HG02884 (cell line): ENCODE measurements around the gene ZNF652.
"Not testable (repeated sequence)": the region's sequence is repeated elsewhere in the genome, so short reads cannot be mapped to it uniquely, and the experiment has no call there.

Experiments used
- ATAC-seq: cut with Tn5 transposase; IDR thresholded peaks from one replicate; pipeline ENCODE4 v1.9.1; 2021; ENCODE audit warnings: mild to moderate bottlenecking, moderate library complexity; ENCODE audit not compliant: unreplicated experiment

ZNF652 gene

DNA sequence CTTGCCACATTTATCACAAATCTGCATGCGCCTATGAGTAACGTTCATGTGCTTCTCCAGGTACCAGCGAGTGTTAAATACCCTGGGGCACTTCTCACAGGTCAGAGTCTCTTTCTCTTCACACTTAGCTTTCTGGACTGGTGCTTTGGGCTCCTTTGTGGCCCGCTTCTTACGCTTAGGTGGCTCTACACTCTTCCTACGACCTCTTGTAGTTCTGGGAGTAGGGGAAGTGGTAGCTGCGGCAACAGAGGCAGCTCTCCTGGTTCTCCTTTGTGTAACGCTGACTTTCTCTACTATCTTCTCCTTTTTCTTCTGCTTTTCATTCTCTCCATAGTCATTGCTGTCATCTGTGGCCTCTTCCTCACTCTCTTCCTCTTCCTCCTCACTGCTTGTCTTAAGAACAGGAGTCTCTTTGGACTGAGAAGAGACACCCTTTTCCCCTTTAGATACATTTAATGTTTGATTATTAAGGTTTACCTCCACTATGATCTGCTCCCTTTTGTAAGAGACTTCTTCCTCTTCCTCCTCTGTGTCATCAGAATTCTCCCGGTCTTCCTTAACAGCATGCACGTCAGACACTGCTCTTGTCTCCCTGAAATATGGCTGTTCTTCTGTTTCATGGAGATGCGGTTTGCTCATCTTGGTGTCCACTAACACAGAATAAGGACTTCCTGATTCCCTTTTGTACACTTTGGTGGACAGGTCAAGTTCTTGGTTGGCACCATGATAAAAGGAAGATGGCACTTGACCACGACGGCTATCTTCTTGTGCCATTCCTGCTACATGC lies 45.0 kb downstream of the ZNF652 start:
- ATAC-seq: no peak

DNA sequence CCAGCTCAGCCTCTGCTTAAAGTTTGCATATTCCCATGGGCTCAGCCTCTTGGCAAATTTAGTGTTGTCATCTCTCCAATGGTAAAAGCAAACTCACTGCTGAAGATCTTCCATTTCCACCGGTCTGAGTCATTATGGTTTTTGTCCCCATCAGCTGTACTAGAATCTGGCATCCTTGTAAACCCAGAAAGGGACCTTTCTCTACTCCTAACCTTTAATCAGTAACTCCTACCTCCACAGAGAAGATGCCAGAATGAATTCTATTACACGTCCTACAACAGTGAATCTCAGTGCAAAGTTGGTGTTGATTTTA lies 45.8 kb downstream of the ZNF652 start:
- ATAC-seq: no peak

DNA sequence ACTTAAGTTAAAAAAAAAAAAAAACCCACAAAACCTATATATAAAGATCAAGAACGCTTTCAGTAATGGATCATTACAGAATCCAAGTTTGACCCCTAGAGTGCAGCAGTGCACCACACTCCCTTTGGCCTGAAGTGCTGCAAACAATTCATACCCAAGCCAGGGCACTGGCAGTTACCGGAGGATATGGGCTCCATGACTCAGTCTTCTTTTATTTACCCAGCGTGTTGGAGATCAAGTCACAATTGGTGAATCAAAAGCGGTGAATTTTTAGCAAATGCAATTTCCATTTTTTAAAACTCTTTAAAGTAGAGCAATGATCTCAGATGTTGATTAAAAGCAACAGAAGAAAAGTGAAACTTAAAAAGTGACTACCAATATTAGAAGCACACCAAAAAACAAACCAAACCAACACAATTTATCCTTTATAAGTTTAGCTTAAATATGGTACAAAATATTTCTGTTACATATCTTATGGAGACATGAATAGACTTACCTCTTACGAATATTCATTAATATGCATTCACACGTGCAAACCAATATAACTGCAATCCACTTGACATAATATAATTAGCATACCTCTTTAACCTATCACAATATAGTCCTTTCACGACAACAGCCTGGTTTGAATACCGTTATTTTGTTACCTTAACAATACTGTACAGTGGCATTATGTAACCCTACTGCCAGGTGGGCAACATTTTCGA lies 46.3 kb downstream of the ZNF652 start:
- no peak for ATAC-seq

DNA sequence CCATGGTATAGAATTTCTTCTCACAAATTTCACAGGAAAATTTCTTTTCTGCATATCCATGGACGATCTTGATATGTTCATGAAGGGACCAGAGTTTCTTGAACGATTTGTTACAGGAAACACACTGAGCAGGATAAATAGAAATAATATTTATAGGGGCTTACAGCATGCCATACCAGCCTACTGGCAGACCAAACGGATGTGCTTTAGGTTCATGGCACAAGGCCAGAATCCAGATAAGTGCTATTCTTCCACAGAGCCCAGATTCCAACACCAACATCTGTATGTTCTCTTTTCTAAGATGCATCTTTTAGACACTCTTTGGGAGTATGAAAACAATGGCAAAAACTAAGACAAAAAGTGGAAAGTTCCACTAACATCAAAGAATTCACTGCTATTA lies 49.3 kb downstream of the ZNF652 start:
- ATAC-seq: no peak

DNA sequence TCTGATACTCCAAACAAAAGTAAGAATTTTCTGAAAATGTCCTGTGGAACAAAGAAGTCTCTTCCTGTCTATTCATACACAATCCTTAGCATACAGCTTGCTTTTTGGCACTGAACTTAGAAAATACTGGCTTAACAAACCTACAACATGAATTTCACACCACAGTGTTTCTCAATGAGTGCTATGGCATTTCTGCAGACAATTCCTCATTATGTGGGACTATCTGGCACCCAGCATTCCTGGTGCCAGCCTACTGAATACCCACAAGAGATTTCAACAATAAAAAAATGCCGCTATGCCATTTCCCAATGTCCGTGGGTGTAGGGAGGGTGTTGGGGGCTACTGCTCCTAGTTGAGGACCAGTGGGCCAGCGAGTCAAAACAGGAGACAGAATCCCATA lies 62.1 kb downstream of the ZNF652 start:
- ATAC-seq: no peak

DNA sequence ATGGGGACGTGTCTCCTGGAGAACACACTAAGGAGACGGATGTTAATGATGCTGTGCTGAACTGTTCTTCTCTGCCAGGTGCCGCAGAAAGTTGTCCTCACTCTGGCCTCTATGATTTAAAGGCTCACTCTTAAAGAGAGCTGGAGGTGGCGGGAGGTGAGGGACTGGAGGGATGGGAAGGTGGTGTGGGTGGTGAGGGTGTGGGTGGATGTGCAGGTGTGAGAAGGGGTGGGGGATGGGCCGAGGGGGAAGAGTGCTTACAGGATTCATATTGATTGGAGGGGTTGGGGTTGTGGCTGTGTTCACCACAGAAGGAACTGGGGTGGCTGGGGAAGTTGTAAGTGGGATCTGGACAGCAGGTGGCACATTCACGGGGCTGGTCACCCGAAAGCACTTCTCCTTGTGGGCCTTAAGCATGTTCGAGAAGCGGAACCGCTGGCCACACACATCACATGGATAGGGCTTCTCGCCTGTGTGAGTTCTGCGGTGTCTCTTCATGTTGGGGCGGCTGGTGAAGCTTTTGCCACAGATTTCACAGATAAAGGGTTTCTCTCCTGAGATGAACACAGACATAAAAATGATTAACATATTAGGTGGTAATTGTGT lies 63.6 kb downstream of the ZNF652 start:
- ATAC-seq: no peak

DNA sequence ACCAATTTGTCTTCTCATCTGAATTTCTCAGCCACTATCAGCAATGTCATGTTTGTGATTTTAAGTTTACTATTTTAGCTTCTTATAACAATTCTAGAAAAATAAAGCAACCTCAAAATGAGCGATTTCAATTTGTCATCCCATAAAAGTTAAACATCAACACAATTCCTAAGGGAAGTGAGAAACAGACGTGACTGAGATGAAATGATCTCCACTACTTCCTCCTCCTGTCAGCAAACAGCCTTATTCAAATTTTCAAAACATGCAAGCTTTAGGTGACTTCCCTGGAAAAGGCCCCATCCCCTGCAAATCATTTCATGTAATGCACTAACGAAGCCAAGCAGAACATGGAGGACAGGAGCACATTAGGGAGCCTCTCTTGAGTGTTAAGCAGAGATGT lies 64.9 kb downstream of the ZNF652 start:
- no peak for ATAC-seq

DNA sequence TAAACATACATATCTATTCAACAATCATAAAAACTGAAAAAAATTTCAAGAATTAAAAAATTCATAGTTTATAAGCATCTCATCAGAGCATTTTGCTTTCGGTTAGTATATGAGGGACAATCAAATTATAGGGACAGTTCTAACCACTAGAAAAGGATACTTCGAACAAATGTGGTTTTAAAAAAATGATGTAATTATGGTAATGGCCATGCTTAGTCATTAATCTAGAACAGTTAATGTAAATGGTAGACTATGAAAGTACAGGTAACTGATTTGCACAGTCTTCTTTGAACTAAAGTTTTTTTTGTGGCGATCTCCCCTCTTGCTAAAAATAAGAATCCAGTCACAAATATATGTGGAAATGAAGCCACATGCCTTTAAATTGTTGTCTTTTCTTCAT lies 67.9 kb downstream of the ZNF652 start:
- no peak for ATAC-seq

DNA sequence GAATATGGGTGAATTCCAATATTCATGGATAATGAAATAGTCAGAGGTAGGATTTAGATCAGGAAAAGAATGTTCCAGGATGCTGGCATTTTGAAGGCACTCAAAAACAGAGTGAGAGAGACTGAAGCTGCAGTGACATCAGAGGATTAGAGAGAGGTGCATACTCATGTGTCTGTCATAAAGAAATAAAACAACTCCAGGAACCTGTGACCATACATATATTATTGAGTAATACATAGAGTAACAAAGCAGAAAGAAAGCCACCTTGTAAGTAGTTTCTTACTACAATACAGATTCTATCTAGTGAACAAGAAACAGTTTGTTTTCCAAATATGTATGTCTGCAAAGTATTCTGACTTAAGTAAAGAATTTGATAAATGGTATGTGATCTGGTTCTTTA lies 69.1 kb downstream of the ZNF652 start:
- ATAC-seq: no peak

DNA sequence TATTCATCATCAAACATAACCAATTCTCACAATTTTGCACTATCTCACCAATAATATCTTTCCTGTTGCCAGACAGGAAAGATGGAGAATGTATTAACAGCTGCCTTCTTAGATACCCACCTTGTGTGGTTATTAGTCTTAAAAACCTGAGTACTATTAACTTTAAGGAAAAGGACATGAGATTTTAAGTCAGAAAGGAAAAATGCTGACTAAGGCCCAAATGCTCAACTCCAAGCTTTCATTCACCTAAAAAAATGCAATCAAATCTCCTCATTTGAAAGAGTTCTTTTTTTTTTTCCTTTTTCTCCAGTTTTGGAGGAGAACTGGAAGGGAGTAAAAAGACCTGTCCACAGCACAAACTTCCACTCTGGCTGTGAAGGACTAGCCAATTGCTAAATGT lies 70.1 kb downstream of the ZNF652 start:
- ATAC-seq: no peak

DNA sequence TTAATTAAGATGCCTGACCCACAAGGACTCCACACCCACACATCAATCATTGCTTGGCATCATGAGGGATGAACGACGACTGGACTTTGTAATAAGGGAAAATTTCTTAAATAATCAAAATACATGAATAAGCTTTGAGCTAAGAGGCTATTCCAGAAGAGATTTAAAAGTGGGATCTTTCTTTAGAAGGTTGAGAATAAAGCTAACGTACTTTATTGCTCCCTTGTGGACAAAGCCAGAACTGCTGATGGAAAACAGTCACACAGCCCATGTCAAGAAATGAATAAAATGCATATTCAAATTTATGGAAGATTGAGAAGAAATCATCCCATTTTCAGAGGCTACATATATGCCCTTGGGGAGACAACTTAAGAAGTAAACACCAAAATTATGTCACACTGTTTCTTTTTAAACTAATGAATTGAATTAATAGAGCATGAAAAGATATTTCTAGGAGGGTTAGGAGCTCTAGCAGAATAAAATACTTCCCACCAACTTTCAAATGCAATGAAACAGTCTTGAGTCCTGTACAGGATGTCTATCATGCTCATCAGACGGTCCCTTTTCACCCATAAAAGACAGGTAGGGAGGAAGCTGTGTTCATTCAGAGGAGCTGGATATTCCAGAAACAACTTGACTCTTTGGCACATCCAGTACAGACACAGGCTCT lies 71.2 kb downstream of the ZNF652 start:
- ATAC-seq: no peak

DNA sequence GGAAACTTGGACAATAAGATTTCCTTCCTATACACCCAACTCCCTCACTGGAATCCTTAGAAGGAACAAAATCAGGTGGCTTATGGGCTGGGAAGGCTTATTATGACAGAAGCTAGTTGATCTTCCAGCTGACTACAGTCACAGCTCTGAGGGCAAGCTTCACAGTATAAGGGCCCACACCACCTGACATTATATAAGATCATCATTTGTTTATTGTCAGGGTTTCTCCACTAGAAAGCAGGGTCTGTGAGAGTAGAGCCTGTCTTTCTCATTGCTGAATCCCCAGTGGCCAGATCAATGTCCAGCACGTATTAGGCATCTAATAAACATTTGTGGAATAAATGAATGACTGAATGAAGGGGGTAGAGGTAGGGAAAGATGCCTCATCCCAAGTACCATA lies 73.7 kb downstream of the ZNF652 start:
- no peak for ATAC-seq

DNA sequence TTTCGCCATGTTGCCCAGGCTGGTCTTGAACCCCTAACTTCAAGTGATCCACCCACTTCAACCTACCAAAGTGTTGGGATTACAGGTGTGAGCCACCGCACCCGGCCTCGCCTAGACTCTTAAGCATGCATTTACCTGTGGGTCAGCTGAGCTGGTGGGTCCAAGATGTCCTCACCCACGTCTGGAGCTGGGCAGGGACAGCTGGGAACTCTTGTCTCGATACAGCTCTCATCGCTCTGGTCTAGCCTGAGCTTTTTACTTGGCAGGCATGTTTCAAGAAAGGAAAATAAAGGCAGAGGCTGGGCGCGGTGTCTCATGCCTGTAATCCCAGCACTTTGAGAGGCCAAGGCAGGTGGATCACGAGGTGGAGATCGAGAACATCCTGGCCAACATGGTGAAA lies 74.6 kb downstream of the ZNF652 start:
- no peak for ATAC-seq

DNA sequence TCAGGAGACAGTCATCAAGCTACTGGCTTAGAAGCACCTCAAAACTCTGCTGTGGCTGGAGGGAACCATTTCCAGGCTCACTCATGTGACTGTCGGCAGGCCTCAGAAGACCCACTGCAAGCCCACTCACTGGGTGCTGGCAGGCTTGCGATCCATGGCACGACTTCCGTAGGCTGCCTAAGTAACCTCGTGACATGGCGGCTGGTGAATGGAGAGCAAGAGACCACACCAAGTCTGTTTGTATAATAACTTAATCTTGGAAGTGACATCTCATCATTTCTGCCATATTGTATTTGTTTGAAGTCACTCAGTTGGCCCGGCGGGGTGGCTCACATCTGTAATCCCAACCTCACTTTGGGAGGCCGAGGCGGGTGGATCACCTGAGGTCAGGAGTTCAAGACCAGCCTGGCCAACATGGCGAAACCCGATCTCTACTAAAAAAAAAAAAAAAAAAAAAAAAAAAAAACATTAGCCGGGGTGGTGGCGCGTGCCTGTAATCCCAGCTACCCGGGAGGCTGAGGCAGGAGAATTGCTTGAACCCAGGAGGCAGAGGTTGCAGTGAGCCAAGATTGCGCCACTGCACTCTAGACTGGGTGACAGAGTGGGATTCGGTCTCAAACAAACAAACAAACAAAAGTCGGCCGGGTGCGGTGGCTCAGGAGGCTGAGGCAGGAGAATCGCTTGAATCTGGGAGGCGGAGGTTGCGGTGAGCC lies 75.6 kb downstream of the ZNF652 start:
- ATAC-seq: not testable (repeated sequence)

DNA sequence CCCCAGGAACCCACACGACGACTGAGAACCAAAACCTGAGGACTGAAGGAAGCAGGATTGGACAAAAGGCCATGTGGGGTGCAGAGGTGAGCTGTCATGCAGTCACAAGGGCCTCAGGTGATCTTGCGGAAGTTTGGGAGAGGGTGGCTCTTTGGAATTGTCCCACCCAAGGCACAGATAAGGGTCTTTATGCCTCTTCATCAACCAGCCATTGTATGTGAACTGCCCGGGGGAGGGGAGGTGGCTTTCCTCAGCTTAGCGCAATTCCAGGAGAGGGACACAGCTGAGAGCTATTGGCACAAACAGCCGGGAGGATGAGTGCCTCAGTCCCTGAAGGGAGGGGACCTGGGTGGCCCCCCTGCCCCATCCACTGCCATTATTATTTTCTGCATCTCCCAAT lies 76.3 kb downstream of the ZNF652 start:
- no peak for ATAC-seq

DNA sequence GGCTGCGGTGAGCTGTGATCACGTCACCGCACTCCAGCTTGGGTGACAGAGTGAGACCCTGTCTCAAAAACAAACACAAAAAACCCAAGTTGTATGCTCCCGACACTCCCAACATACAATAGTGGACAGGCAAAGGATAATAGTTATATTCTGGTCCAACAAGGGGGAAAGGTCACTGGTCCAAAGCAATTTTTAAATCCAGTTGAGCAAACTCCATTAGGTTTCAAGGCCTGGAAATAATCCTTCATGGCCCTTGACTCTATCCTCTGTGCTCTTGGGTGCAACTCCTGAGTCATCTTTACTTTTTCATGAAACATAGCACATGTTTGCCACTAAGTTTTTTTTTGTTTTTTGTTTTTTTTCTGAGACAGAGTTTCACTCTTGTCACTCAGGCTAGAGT lies 81.1 kb downstream of the ZNF652 start:
- ATAC-seq: no peak

DNA sequence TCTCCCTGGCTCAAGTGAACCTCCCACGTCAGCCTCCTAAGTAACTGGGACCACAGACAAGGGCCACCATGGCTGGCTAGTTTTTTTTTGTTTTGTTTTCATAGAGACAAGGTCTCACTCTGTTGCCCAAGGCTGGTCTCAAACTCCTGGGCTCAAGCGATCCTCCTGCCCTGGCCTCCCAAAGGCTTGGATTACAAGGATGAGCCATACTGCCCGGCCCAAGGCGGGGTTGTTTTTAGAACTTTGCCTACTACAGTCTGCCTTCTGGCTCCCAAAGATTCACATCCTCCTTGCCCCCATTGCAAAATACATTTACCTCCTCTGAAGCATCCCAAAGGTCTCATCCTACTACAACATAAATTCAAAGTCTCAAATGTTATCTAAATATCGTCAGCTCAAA lies 82.0 kb downstream of the ZNF652 start:
- no peak for ATAC-seq

DNA sequence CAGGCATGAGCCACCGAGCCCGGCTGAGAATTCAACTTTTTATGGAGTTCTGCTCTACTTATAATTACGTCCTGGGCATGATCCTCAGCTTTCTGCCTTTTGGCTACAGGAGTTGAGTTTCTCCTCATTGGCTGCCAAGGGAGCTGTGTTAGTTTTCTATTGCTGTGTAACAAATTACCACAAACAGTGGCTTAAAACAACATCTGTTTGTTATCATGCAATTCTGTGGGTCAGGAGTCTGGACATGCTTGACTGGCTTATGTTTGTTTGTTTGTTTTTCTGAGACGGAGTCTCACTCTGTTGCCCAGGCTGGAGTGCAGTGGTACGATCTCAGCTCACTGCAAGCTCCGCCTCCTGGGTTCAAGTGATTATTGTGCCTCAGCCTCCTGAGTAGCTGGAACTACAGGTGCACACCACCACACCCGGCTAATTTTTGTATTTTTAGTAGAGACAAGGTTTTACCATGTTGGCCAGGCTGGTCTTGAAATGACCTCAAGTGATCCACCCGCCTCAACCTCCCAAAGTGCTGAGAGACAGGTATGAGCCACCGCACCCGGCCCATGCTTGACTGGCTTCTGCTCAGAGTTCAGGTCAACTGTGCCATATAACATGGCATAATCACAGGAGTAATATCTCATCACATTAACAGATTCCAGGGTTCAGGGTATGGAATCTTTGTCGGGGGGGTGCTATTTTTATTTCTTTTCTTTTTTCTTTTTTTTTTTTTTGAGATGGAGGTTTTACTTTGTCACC lies 82.6 kb downstream of the ZNF652 start:
- not testable (repeated sequence) for ATAC-seq

DNA sequence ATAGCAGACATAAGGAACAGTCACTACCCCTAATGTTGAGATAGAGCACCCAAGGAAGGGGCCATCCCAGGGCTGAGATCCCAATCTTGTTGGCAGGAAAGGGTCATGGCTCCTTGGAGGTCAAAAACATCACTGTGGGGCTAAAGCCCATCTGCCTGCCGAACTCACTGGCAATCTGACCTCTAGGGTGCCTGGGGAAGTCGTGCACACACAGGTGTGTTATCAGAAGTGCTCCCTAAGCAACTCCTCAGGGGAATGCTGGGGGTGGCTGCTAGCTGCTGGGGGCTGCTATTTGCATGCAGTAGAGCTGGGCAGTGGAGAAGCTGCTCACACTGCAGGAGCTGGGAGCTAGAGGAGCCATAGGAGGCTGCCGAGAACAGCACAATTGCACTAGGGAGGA lies 84.0 kb downstream of the ZNF652 start:
- no peak for ATAC-seq

DNA sequence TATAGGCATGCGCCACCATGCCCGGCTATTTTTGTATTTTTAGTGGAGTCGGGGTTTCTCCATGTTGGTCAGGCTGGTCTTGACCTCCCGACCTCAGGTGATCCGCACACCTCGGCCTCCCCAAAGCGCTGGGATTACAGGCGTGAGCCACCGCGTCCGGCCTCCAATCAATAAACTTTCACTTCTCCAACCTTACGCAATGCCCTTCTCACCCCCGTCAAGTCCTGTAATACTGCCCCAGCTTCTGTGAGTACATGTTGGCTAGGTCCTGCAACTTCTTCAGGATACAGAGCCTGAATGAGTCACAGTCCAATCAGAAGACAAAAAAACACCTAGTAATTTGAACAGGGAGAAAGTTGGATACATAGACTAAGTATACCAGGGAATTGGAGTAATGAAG lies 84.4 kb downstream of the ZNF652 start:
- no peak for ATAC-seq
